Measurements from ENCODE around the gene FGB. TPM values are rescaled to one million over a fixed set of nuclear protein-coding genes. Genes with fewer than 3 reads are reported as not detected.

The FGB gene
- total and polyA plus RNA-seq, 2 donors (not counting 1 experiment from before 2014, with no cell fraction given) = not detected

GRCh38 chr4:154620111-154620510 lies 57.3 kb downstream of the FGB start:
- no peak overlapping the region for H3K4me3 ChIP-seq (replicated peaks in 1 of 4; ENCODE audit: control extremely low read depth in 1 of 4, insufficient read depth in 1 of 4, low read depth in 3 of 4, low read length in 4 of 4)
- H3K36me3 ChIP-seq (ENCODE audit: control insufficient read depth, insufficient read depth, low read length) = no peaks in the 10 kb centered on the region
- no peak for DNase-seq (ENCODE audit: low read depth in 2 of 2)
- H3K4me2 ChIP-seq (ENCODE audit: extremely low read depth, insufficient read depth, low read length) = no peak overlapping the region
- no peaks in the 10 kb centered on the region for H3K9me3 ChIP-seq (ENCODE audit: control insufficient read depth, insufficient read depth, low read depth, low read length)
- no peak overlapping the region for H2AFZ ChIP-seq (ENCODE audit: low read length)
- H3K27me3 ChIP-seq (ENCODE audit: control insufficient read depth, insufficient read depth, low read length) = no peaks in the 10 kb centered on the region
- H3K9ac ChIP-seq (ENCODE audit: insufficient read depth, low read length) = no peak overlapping the region
- H3K27ac ChIP-seq (ENCODE audit: insufficient read depth, low read length) = no peak overlapping the region
- no peaks in the 10 kb centered on the region for H4K20me1 ChIP-seq (ENCODE audit: control insufficient read depth, extremely low read depth, insufficient read depth, low read length)
- TF ChIP-seq CTCF (conservative IDR thresholded peaks at IDR 0.05 in 1 of 2, IDR thresholded peaks at IDR 0.05 in 1 of 2; ENCODE audit: low read depth in 1 of 2, low read length in 2 of 2) = no peak
- no peaks in the 10 kb centered on the region for H3K79me2 ChIP-seq (ENCODE audit: control insufficient read depth, insufficient read depth, low read length)
- no peaks in the 10 kb centered on the region for H3K4me1 ChIP-seq (ENCODE audit: control insufficient read depth, extremely low read depth, insufficient read depth, low read length)

Other genes starting within 250 kb of the FGB start
- gene DCHS2, start 71.2 kb upstream of the FGB start, total RNA-seq = under 0.01 TPM in 1 of 2 replicates, not detected in the other
- gene DCHS2, start 71.2 kb upstream of the FGB start, polyA plus RNA-seq = not detected in 2 replicates
- 72.5 and 73.4 TPM in 2 replicates for gene PLRG1, start 12.6 kb upstream of the FGB start, total RNA-seq
- 101 and 123 TPM in 2 replicates for gene PLRG1, start 12.6 kb upstream of the FGB start, polyA plus RNA-seq
- gene FGA, start 27.7 kb downstream of the FGB start, total RNA-seq = not detected in 2 replicates
- gene FGA, start 27.7 kb downstream of the FGB start, polyA plus RNA-seq = not detected in 2 replicates
- not detected in 2 replicates for gene FGG, start 49.6 kb downstream of the FGB start, total RNA-seq
- gene FGG, start 49.6 kb downstream of the FGB start, polyA plus RNA-seq = not detected in 2 replicates
- under 0.01 TPM in 2 replicates for gene LRAT, start 181.0 kb downstream of the FGB start, total RNA-seq
- gene LRAT, start 181.0 kb downstream of the FGB start, polyA plus RNA-seq = 0.03 and 0.08 TPM in 2 replicates
- gene RBM46, start 218.3 kb downstream of the FGB start, total RNA-seq = under 0.01 TPM in 1 of 2 replicates, not detected in the other
- gene RBM46, start 218.3 kb downstream of the FGB start, polyA plus RNA-seq = 0.06 and 0.08 TPM in 2 replicates